ENCODE measurements around the gene MYL6B.
A peak's percentile ranks its signal among the peaks of the same experiment; 100 is the strongest.
"Not testable (repeated sequence)": the region's sequence is repeated elsewhere in the genome, so short reads cannot be mapped to it uniquely, and the experiment has no call there.

MYL6B gene

DNA sequence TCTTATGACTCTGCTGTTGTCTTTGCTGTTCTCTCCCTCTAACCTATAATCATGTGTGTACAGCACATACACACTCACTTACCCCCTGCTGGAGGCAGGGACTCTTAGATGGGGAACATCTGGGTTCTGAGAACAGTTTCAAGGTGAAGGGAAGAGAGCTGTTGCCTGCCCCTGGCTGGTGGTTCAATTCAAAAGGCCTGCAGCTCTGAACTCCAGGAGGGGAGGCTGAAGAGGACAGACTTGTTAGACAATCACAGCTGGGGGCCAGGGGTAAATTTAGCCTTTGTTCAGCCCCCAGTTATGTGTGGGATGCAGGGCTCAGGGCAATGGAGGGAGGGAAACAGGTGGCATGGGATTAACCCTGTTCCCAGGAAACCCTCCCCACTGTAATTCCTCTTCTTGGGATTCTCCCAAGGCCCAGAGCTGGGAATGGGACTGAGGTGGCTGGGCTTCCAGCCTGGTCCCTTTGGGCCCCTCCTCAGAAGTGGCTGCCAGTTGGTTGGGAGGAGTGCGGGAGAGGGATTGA is 1.9 kb downstream of the MYL6B start:
- DNase-seq, result no peak

DNA sequence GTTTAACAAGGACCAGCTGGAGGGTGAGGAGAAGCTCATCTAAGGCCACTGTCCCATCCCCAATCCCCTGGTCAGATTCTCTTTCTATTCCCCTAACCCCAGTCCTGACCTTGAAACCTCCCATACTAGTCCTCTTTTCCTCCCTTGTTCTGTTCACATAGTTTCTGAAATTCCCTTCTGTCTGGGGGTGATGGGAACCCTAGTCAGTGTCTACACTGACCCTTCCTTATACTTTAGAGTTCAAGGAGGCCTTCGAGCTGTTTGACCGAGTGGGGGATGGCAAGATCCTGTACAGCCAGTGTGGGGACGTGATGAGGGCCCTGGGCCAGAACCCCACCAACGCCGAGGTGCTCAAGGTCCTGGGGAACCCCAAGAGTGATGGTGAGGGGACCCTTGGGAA is 2.4 kb downstream of the MYL6B start:
- no peak for DNase-seq

DNA sequence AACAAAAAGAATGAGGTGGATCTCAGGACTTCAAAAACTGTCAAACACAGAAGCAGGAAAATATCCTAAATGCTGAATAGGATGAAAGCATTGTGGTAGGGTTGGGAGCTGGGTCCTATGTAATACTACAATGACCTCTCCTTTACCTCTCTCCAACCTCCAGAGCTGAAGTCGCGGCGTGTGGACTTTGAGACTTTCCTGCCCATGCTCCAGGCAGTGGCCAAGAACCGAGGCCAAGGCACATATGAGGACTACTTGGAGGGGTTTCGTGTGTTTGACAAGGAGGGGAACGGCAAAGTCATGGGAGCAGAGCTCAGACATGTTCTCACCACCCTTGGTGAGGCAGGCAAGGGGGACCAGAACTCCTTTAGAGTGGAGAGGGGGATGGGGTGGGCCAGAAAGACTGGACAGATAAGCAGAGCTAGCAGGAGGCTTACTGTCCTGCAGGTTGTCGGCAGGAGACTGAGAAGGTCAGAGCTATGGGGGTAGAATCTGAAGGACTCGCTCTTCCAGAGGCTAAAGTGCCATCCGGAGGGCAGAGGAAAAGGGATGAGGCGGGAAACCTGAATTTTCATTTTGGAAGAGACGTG is 3.0 kb downstream of the MYL6B start:
- DNase-seq, result no peak

DNA sequence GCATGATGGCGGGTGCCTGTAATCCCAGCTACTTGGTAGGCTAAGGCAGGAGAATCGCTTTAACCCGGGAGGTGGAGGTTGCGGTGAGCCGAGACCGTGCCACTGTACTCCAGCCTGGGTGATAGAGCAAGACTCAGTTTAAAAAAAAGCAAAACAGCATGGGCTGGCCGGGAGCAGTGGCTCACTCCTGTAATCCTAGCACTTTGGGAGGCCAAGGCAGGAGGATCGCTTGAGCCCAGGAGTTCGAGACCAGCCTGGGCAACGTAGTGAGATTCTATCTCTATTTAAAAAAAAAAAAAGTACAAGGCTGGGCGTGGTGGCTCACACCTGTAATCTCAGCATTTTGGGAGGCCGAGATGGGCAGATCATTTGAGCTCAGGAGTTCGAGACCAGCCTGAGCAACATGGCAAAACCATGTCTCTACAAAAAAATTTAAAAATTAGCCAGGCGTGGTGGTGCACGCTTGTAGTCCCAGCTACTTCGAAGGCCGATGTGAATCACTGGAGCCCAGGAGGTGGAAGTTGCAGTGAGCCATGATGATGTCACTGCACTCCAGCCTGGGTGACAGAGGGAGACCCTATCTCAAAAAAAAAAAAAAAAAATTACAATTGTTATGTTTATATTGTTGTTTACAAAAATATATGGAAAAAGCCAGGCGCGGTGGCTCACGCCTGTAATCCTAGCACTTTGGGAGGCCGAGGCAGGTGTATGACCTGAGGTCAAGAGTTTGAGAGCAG is 4.2 kb downstream of the MYL6B start:
- not testable (repeated sequence) for DNase-seq

DNA sequence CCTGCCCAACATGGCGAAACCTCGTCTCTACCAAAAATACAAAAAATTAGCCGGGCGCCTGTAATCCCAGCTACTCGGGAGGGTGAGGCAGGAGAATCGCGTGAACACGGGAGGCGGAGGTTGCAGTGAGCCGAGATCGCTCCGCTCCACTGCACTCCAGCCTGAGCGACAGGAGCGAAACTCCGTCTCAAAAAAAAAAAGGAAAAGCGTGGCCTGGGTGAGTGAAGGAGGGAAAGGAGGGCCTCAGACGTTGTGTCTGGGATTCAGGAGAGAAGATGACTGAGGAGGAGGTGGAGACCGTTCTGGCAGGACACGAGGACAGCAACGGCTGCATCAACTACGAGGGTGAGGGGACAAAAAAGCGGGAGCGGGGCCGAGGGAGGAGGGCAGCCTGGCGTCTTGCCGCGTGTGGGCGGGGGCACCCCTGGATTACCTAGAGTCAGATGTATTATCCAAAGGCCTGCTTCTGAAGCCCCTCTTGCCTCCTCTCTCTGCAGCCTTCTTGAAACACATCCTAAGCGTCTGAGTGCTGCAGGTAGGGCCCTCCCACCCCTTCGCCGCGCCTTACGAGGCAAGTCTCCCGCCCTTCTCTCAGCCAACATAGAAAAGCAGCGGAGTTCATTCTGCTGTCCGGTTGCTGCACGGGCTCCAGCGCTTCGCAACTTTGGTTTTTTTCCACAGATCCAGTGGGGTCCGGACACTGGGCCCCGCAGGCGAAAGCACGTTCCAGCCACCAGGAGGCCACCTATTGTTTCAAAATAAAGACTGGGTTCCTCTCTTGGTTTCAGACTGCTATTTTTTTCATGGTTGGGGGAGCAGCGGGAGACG is 5.0 kb downstream of the MYL6B start:
- peak; percentile 91 for DNase-seq

DNA sequence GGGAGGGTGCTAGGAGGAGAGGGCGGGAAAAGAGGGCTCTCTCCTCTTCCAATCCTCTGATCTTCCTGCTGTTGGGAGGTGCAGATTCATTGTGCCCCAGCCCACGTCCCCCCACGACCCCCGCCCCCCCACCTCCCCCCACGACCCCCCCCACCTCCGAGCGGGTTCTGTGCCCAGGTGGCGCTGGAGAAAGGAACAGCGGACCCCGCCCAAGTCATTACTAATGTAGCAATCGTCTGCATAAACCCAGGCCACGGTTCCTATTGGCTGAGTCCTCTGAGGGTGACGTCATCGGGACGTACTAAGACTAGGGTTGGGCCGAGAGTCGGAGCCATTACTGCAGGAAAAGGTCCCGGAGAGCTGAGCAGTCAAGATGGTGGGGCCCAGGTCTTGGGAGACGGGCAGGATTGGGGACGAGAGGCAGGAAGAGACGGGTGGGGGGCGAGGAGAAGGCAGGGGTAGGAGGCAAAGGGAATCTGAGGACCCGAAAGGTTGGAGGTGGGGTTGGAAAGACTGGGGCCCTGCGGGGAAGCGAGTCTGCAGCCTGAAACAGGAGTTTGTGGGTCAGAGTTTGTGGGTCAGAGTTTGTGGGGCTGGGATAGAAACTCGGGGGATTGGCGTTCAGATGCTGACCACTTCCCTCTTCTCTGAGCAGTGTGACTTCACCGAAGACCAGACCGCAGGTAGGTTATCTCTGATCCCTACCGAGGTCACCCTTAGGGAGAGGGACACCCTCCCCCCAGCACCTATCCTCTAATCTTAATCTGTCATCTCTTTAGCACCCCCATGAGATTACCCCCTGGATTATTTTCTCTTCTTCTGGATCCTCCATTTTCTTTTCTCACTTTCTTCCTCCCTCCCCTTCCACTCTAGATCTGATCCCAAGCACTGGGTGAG is 5.9 kb downstream of the MYL6B start, which contains the start of gene MYL6:
TSS of gene MYL6 (plus strand) at position 331 of the 897 bp plus-strand sequence. CDS start at position 374, 43 bp downstream.
- DNase-seq, result peak; percentile 98

DNA sequence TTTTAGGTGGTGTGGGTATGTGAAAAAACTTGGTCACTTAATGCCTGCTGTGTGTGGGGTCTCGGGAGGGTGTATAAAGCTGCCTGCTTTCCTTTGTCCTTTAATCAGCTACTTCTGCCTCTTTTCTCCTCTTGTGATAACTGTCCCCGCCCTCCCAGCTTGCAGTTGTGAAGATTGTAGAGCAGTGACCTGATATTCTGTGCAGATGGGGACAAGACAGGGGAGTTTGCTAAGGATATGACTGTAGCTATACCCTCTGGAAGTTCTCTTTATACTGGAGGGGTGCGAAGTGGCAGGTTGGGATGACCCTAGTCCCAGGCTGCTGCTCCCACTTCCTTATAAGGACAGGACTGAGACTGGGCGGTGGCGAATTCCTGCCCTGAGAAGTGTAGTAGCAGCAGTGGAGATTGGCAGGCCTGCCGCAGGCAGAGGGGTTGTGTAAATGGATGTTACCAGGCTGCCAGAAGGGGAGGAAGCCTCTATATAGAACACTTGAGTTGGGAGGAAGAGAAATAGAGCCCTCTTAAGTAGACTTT is 6.6 kb downstream of the MYL6B start:
- DNase-seq, result peak; percentile 77

DNA sequence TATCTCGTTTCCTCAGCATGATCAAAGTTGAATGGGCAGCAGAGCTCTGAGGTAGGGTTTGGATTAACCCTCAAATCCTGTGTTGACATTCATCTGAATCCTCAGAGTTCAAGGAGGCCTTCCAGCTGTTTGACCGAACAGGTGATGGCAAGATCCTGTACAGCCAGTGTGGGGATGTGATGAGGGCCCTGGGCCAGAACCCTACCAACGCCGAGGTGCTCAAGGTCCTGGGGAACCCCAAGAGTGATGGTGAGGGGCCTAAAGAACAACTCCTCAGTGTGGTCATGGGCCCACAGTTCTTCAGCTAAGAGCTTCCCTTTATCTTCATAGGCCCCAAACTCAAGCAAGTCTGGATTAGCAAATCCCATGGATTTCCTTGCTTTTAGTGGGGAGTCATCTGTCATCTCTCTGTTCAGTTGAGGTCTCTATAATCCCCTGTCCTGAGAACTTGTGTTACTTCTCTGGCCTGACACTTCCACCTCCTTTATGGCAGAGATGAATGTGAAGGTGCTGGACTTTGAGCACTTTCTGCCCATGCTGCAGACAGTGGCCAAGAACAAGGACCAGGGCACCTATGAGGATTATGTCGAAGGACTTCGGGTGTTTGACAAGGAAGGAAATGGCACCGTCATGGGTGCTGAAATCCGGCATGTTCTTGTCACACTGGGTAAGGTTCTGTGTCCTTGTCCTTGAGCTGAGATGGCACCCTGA is 7.2 kb downstream of the MYL6B start:
- DNase-seq, result no peak

DNA sequence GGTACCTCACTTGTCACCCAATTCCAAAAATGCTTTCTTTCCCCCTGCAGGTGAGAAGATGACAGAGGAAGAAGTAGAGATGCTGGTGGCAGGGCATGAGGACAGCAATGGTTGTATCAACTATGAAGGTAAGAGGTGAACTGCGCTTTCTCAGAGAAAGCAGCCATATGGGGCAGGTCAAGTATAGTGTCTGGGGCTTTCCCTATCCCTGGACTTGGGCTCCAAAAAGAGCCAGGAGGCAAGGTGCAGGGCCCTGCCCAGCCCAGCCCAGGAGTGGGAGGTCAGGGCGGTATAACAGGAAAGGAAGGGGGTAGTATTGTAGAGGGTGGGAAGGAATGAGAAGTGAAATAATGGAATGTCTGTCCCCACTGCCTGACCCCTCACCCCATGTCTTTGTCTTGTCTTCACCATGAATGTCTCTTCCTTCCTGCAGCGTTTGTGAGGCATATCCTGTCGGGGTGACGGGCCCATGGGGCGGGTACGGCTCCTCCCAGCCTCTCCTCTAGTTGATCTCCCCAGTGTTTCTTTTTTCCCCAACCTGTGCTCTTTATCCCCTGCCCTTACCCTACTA is 7.9 kb downstream of the MYL6B start:
- DNase-seq, result no peak

DNA sequence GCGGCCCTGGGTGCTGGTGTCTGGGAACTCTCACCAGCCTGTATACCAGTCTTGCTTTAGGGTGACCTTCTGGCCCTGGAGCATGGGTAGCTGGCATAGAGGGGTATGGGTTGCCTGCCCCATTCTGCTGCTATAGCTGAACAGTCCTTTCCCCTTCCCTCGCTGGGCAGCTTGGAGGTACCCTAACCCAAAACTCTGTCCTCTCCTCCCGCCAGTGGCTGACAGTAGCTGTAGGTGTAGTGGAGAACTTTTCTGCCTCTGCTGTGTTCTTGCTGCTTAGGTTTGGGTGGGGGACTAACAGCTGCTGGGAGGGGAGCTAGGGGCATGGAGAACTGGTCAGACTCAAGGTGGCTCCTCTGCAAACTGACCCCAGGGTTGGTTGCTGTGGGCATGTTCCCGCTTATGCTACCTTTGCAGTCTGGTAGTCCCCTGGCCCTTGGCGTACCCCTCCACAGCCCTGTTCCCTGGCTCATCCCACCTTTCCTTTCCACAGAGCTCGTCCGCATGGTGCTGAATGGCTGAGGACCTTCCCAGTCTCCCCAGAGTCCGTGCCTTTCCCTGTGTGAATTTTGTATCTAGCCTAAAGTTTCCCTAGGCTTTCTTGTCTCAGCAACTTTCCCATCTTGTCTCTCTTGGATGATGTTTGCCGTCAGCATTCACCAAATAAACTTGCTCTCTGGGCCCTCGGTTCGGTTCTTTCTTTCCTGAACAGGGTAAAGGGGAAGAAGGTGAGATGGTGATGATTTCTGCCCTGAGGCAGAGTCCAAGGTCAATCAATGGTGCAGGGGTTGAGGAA is 8.7 kb downstream of the MYL6B start:
- no peak for DNase-seq

DNA sequence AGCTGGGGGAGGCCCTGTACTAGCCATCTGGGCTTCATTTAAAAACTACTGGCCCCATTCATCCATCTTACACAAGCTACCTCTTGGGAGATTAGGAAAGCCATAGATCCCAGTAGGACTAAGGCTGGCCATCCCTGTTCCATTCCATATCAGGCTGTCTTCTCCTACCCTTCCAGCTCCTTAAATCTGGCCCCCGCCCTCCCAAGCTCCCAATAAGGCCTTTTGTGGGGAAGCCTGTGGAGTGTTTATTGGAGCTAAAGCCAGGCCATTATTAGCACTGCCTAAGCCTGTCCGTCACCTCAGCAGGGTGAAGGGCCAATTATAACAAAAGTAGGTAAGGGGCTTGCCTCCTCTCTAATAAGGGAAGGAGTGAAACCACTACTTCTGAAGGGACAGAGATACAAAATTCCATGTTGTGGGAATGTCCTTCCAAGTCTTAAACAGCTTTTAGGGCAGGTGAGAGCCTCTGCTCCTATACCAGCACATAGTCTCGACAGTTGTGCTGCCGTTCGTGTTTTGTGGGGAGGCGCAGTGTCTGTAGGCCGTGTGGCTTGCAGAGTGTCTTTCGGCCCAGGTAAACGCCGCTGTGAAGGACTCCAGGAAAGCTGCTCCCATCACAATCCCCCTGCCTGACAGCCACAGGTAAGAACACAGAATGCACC is 9.4 kb downstream of the MYL6B start:
- no peak for DNase-seq

DNA sequence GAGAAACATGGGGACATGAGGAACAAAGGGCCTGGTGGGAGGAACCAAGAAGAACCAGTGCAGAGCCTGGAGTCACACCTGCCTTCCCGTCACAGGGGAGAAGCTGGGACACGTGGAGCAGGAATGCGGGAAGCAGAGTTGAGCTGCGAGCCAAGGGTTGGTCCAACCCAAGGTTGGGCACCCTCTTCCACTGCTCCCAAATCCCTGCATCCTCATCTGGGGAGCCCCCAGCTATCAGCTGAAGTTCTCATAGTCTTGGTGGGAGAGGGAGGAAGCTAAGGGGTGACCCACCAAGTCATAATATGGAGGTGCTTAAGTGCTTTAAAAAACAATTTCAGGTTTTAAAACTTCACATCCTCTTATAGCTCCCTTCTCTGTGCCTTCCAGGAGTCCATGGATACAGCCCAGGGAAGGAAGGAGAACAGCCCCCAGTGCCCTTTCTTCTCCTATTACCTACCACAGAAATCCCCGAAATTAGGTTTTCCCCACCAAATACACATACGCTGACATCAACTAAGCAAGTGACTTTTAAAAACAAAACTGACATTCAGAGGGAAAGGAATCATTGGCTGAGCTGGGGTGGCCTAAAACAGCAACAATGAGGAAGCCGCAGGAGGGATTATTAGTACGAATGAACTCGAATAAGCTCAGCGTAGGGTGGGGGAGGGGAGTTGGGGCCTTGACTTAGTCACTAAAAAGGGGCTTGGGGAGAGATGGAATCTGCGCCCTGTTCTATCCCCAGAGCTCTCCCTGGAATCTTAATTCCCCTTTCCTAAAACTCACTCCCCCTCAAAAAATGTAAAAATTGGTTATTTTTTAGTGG is 10.3 kb downstream of the MYL6B start:
- DNase-seq, result no peak

DNA sequence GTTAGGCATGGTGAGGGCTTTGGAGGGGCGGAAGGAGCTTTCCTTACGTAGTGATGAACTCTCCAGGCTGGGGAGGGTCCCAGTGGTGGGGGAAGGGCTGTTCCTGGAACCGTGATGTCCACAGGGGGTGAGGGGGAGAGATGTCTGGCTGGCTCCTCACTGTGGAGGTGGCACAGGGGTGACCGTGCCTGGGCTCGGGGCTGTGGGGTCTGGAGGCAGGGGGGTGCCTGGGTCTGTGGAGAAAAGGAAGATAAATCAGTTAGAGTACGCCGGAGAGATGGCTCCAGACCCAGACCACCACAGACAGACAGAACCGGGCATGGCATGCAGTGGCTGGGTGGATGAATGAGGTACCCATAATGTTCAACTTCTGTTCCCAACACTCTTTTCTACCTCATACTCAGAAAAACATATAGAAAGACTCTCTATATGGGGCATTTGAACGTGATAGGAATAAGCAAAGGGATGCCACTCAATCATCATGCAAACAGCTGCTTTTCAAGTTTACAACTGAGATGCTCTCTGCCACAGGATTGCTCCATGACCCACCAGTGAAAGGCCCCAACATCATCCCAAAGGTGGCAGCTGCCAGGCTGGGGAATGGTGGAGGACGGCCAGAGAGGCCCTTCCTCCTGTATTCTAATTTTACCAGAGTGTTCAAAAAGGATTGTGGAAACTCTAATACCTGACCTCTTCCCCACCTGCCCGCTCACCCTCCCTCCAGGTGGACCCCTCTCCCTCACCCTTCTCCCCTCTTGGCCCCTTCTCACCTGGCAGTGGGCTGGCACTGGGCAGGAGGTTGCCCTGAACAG is 11.4 kb downstream of the MYL6B start:
- DNase-seq, result no peak

DNA sequence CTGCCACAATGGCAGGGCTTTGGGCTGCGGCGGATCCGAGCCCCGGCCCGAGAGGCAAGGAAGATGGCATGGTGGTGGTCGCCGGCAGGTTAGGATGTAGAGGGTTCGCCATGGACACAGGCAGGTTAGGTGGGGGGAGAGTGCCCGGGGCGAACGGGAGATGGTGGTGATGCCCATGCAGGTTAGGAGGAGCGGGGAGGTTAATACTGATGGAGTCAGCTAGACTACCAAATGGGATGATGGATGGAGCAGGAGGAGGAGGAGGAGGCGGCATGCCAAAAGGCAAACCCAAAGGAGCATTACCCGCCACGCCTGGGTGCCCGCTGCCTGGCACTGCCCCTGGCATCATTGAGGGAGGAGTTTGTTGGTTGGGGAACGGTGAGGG is 11.9 kb downstream of the MYL6B start:
- DNase-seq, result no peak

DNA sequence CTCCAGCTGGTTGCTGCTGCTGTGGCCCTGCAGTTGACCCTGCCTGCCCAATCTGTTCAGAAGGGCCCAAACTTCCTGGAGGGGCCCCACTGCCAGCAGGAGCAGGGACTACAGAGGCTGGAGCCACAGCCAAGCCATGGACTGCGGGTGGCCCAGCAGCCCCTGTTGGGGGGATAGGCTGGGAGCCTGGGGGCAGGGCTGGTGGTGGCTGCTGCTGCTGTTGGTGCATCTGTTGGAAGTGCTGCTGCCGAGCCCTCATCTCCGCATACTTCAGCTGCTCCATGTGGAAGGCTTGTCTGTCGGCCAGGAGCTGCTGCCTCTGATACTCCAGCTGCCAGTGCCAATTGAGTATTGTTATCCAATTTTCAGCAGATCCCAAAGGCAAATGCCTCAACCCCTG is 13.0 kb downstream of the MYL6B start:
- DNase-seq, result no peak

DNA sequence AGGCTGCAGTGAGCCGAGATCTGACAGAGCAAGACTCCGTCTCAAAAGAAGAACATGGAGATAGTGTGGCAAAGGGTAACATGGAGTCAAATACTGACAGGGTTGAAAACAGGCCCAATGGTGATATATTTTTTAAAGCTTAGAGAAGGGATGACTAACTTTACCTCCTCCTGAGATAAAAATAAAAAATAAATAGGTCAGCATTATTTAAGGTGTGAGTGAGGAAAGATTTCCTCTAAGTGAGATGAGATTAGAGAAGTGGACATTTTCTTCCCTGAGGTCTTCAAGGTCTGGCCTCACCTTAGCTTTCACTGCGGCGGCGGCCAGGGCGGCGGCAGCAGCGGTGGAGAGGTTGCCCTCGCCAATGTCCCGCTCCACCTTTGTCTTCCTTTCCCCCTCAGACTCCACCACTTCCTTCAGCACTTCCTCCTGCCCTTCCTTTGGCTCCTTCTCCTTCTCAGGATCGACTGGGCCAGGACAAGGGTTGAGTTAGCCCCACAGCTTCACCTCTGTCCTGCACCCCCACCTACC is 16.9 kb downstream of the MYL6B start:
- no peak for DNase-seq

DNA sequence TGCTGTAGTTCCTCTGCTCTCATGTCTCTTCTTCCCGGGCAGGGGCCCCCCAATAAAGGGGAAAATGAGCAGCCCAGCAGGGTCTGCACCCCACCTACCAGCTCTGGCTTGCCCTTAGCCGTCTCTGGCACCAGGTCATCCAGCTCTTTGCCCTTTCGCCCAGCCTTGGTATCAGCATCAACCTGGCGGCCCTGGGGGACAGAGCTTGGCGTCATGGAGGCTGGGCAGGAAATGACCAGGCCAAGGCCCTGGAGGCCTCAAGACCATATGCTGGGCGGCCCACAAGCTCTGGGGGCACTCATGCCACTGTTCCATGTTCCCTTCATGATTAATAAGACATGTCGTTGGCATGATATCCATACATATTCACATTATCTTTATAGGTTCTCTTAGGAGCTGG is 20.5 kb downstream of the MYL6B start:
- DNase-seq, result no peak

DNA sequence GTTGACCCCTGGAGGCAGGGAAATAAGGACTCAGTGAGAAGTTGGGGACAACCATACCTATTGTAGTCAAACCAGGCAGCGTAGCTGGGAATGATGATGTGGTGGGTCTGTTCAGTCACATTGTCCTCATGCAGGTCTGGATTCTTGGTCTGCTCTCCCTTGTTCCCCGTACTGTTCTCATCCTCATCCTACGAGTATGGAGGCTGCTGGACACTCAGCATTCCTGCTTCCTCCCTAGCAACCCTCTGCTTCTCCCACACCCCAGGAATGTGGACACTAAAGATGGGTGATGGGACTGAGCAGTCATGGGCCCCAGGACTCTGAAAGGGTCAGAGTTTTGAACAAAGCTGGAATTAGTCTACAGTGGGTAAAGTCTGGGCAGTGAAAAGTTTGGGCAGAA is 26.0 kb downstream of the MYL6B start:
- DNase-seq, result no peak

Data from fibroblast of upper back skin (primary cell).